NCI-H2227 (cell line): ENCODE data around the gene ACTG1.

Experiments used
- DNase-seq: peaks from one replicate; lab custom pipeline; 2025; ENCODE audit not compliant: unreplicated experiment; lab: John Stamatoyannopoulos, UW

Gene ACTG1

GRCh38 chr17:81512562-81513371, at the start of gene ACTG1:
Gene ACTG1, minus strand, starts transcription at chr17:81512799. Its CDS starts 445 bp downstream, at chr17:81512354.
- DNase-seq, result peak; percentile 95

GRCh38 chr17:81561494-81561885, 48.9 kb upstream of the ACTG1 start:
- DNase-seq, result no peak

GRCh38 chr17:81558941-81559806, 46.6 kb upstream of the ACTG1 start:
- DNase-seq, result peak; percentile 27

- DNase-seq, result no peak
Measured at GRCh38 chr17:81558115-81558468, 45.5 kb upstream of the ACTG1 start.

- no peak for DNase-seq
Measured at GRCh38 chr17:81557276-81558114, 44.9 kb upstream of the ACTG1 start.

GRCh38 chr17:81556863-81557262, 44.3 kb upstream of the ACTG1 start:
- DNase-seq, result no peak

- DNase-seq, result no peak
Measured at GRCh38 chr17:81556175-81556691, 43.6 kb upstream of the ACTG1 start.

GRCh38 chr17:81553616-81554181, 41.1 kb upstream of the ACTG1 start:
- peak; percentile 76 for DNase-seq

GRCh38 chr17:81553018-81553615, 40.5 kb upstream of the ACTG1 start:
- DNase-seq, result peak; percentile 90

- peak; percentile 94 for DNase-seq
Measured at GRCh38 chr17:81552244-81553017, 39.8 kb upstream of the ACTG1 start, which contains the start of gene FAAP100. Gene FAAP100, minus strand, starts transcription at chr17:81552353. Its CDS starts 23 bp downstream, at chr17:81552330.

- peak; percentile 42 for DNase-seq
Measured at GRCh38 chr17:81551458-81552243, 39.1 kb upstream of the ACTG1 start.

- DNase-seq, result no peak
Measured at GRCh38 chr17:81550830-81551457, 38.3 kb upstream of the ACTG1 start.

- no peak for DNase-seq
Measured at GRCh38 chr17:81550285-81550684, 37.7 kb upstream of the ACTG1 start.

- no peak for DNase-seq
Measured at GRCh38 chr17:81549826-81550225, 37.2 kb upstream of the ACTG1 start.

GRCh38 chr17:81549031-81549557, 36.5 kb upstream of the ACTG1 start:
- no peak for DNase-seq

GRCh38 chr17:81547614-81547982, 35.0 kb upstream of the ACTG1 start:
- no peak for DNase-seq

GRCh38 chr17:81546906-81547613, 34.5 kb upstream of the ACTG1 start:
- no peak for DNase-seq
